Esophagus muscularis mucosa (tissue), 4 donors: ENCODE results near the gene TIMP1. TPM values are rescaled to one million over a fixed set of nuclear protein-coding genes. Genes with fewer than 3 reads are reported as not detected.

Experiments
- DNase-seq: peaks from one replicate; pipeline ENCODE4 v3.0.0-alpha.2; 2017; ENCODE audit errors: extremely low spot score
- H3K27ac ChIP-seq, 4 donors: fragments of 200-600 bp; sonication (generic); replicated peaks in 1 of 4; 1 replicate in 3 of 4; 2 replicates in 1 of 4; pipeline ENCODE4 v1.5.1; 2016 to 2019; ENCODE audit warnings: mild to moderate bottlenecking in 1 of 4
- H3K27me3 ChIP-seq, 4 donors: fragments of 200-600 bp; sonication (generic); one replicate each; pipeline versions ENCODE4 v1.5.1 to v1.6.0; 2016 to 2019
- H3K36me3 ChIP-seq, 4 donors: fragments of 200-600 bp; sonication (generic); one replicate each; pipeline ENCODE4 v1.5.1; 2016 to 2019
- H3K4me1 ChIP-seq, 4 donors: fragments of 200-600 bp; sonication (generic); one replicate each; pipeline ENCODE4 v1.5.1; 2016 to 2019
- H3K4me3 ChIP-seq, 4 donors: fragments of 200-600 bp; sonication (generic); 1 replicate in 2 of 4; 2 replicates in 2 of 4; pipeline ENCODE4 v1.5.1; 2016 to 2019; ENCODE audit warnings: mild to moderate bottlenecking in 4 of 4, moderate library complexity in 1 of 4
- H3K9me3 ChIP-seq, 4 donors: fragments of 200-600 bp; sonication (generic); 1 replicate in 3 of 4; 2 replicates in 1 of 4; pipeline ENCODE4 v1.5.1; 2016 to 2019
- CTCF ChIP-seq, 3 experiments: fragments of 200-600 bp in 2 of 3; fragments of 450-650 bp in 1 of 3; sonication (generic) in 2 of 3; IDR thresholded peaks; one replicate each; pipeline ENCODE4 v1.5.1; 2017 to 2019; ENCODE audit warnings: antibody characterized with exemption in 3 of 3, mild to moderate bottlenecking in 2 of 3, moderate library complexity in 1 of 3
- EP300 ChIP-seq: sonication (generic); formaldehyde crosslinking; IDR thresholded peaks from one replicate; pipeline ENCODE4 v1.6.1; 2017; ENCODE audit warnings: antibody characterized with exemption
- POLR2A ChIP-seq: fragments of 450-650 bp; IDR thresholded peaks from one replicate; pipeline ENCODE4 v1.6.1; 2017; ENCODE audit warnings: antibody characterized with exemption, moderate library complexity, mild to moderate bottlenecking, low read depth
- POLR2AphosphoS5 ChIP-seq, 2 donors: sonication (generic); formaldehyde crosslinking; IDR thresholded peaks; one replicate each; pipeline ENCODE4 v1.6.1; 2017; ENCODE audit warnings: antibody characterized with exemption in 2 of 2
- WGBS: methylation state at CpG from one replicate; pipeline ENCODE4 v1.1.5; 2018; 5-methylcytosine and 5-hydroxymethylcytosine counted together
- intact Hi-C: fragments of 100-400 bp; cut with DNase I; formaldehyde crosslinking; loops from one replicate; pipeline ENCODE4 v1.15.1; 2023
- total RNA-seq, 4 donors: library from RNA; depleted of rRNA; stranded (reverse); fragments of >200 nt; gene quantifications; one replicate each; pipeline versions ENCODE4 v1.1.0 to v1.2.1, GENCODE V29; 2016

TIMP1 gene
- total RNA-seq, 4 donors from 2014 or later = 82.6 to 251 (median 178) TPM

- intact Hi-C loops = no loop called here
- 63% methylated on average over 9 of the region's 9 CpGs for WGBS
- no peak for TF ChIP-seq EP300
- no peak for TF ChIP-seq CTCF (IDR thresholded peaks at IDR 0.05)
- no peak for TF ChIP-seq POLR2AphosphoS5 (IDR thresholded peaks at IDR 0.05)
- no peak for TF ChIP-seq POLR2A
- peak; percentile 90 for DNase-seq
- H3K4me1 ChIP-seq = peaks cover 0 to 25% (median 20%) of the 10 kb centered on the region in 4 donors
- H3K27me3 ChIP-seq = peaks cover 0 to 1% (median 0%) of the 10 kb centered on the region in 4 donors
- H3K9me3 ChIP-seq = no peaks in the 10 kb centered on the region
- no peak overlapping the region for H3K4me3 ChIP-seq
- H3K27ac ChIP-seq = no peak overlapping the region
- no peaks in the 10 kb centered on the region for H3K36me3 ChIP-seq
Observed at GRCh38 chrX:47579537-47579936, 2.7 kb upstream of the TIMP1 start.

GRCh38 chrX:47583240-47583861 is 1.1 kb downstream of the TIMP1 start:
- Histone ChIP-seq H3K27me3 (no peaks in the 10 kb centered on the region), H3K9me3 (no peaks in the 10 kb centered on the region), H3K4me3 (peak overlapping the region; percentile 55 to 66 (median 56)), H3K27ac (peak overlapping the region; percentile 81 to 88 (median 85)), H3K4me1 (peaks cover 0 to 23% (median 18%) of the 10 kb centered on the region in 4 donors), H3K36me3 (peaks cover 0 to 16% (median 7%) of the 10 kb centered on the region in 4 donors)
- 59% methylated on average over 8 of the region's 8 CpGs for whole genome bisulfite sequencing
- no peak for TF ChIP-seq CTCF (IDR thresholded peaks at IDR 0.05)
- TF ChIP-seq POLR2A = no peak
- no peak for TF ChIP-seq POLR2AphosphoS5 (IDR thresholded peaks at IDR 0.05)
- TF ChIP-seq EP300 = no peak
- DNase-seq = peak; percentile 10
- intact Hi-C loops = no loop called here

- 71% methylated on average over 6 of the region's 6 CpGs for WGBS
- H3K36me3 ChIP-seq = peaks cover 0 to 16% (median 7%) of the 10 kb centered on the region in 4 donors
- no peak for DNase-seq
- no peaks in the 10 kb centered on the region for H3K27me3 ChIP-seq
- H3K4me3 ChIP-seq = no peak overlapping the region
- peaks cover 0 to 23% (median 18%) of the 10 kb centered on the region in 4 donors for H3K4me1 ChIP-seq
- TF ChIP-seq POLR2AphosphoS5 (IDR thresholded peaks at IDR 0.05) (no peak), CTCF (IDR thresholded peaks at IDR 0.05) (no peak), POLR2A (no peak), EP300 (no peak)
- intact Hi-C loops = no loop called here
- H3K27ac ChIP-seq = peak overlapping the region in 1 of 4 donors; percentile 88
- no peaks in the 10 kb centered on the region for H3K9me3 ChIP-seq
Observed at GRCh38 chrX:47584714-47585113, 2.5 kb downstream of the TIMP1 start.

GRCh38 chrX:47585273-47585672 is 3.0 kb downstream of the TIMP1 start:
- WGBS = 61% methylated on average over 5 of the region's 16 CpGs
- no peaks in the 10 kb centered on the region for H3K27me3 ChIP-seq
- TF ChIP-seq CTCF (IDR thresholded peaks at IDR 0.05) = no peak
- no peak for TF ChIP-seq POLR2A
- TF ChIP-seq EP300 = no peak
- TF ChIP-seq POLR2AphosphoS5 (IDR thresholded peaks at IDR 0.05) = no peak
- peak overlapping the region in 1 of 4 donors; percentile 39 for H3K27ac ChIP-seq
- H3K4me3 ChIP-seq = no peak overlapping the region
- no peak for DNase-seq
- no peaks in the 10 kb centered on the region for H3K9me3 ChIP-seq
- intact Hi-C loops = no loop called here
- peaks cover 0 to 23% (median 18%) of the 10 kb centered on the region in 4 donors for H3K4me1 ChIP-seq
- H3K36me3 ChIP-seq = peaks cover 0 to 16% (median 7%) of the 10 kb centered on the region in 4 donors
